HFF-Myc (cell line): ENCODE results near the gene CTXND1.

Source experiments
- DNase-seq: peaks from one replicate; pipeline ENCODE4 v3.0.0-alpha.2; 2011; ENCODE audit warnings: low read depth; ENCODE audit errors: extremely low read depth
- H3K4me3 ChIP-seq: replicated peaks from 2 replicates; pipeline ENCODE4 v1.5.1; 2011; ENCODE audit warnings: low read depth, mild to moderate bottlenecking, control low read depth, low read length
- TF ChIP-seq, protein P1 (sequence below): IDR thresholded peaks from 2 replicates; pipeline ENCODE4 v1.5.1; 2012; ENCODE audit warnings: mild to moderate bottlenecking, low read depth, low read length, control low read depth; ENCODE audit errors: missing control alignments

The CTXND1 gene

GRCh38 chr15:80270472-80270871 is 18.5 kb upstream of the CTXND1 start:
- DNase-seq, result no peak
- TF ChIP-seq, protein P1, sequence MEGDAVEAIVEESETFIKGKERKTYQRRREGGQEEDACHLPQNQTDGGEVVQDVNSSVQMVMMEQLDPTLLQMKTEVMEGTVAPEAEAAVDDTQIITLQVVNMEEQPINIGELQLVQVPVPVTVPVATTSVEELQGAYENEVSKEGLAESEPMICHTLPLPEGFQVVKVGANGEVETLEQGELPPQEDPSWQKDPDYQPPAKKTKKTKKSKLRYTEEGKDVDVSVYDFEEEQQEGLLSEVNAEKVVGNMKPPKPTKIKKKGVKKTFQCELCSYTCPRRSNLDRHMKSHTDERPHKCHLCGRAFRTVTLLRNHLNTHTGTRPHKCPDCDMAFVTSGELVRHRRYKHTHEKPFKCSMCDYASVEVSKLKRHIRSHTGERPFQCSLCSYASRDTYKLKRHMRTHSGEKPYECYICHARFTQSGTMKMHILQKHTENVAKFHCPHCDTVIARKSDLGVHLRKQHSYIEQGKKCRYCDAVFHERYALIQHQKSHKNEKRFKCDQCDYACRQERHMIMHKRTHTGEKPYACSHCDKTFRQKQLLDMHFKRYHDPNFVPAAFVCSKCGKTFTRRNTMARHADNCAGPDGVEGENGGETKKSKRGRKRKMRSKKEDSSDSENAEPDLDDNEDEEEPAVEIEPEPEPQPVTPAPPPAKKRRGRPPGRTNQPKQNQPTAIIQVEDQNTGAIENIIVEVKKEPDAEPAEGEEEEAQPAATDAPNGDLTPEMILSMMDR, result no peak
- no peak overlapping the region for H3K4me3 ChIP-seq

- TF ChIP-seq, protein P1, result no peak
- no peak for DNase-seq
- H3K4me3 ChIP-seq, result no peak overlapping the region
Measured at GRCh38 chr15:80268101-80268500, 16.1 kb upstream of the CTXND1 start.

- no peak for DNase-seq
- H3K4me3 ChIP-seq, result no peak overlapping the region
- TF ChIP-seq, protein P1, result no peak
Measured at GRCh38 chr15:80267658-80268057, 15.6 kb upstream of the CTXND1 start.

- TF ChIP-seq, protein P1, result no peak
- no peak overlapping the region for H3K4me3 ChIP-seq
- DNase-seq, result no peak
Measured at GRCh38 chr15:80266745-80267144, 14.7 kb upstream of the CTXND1 start.

GRCh38 chr15:80266113-80266512 is 14.1 kb upstream of the CTXND1 start:
- H3K4me3 ChIP-seq, result no peak overlapping the region
- no peak for DNase-seq
- TF ChIP-seq, protein P1, result no peak

- DNase-seq, result no peak
- TF ChIP-seq, protein P1, result no peak
- no peak overlapping the region for H3K4me3 ChIP-seq
Measured at GRCh38 chr15:80265021-80265420, 13.0 kb upstream of the CTXND1 start.

DNA sequence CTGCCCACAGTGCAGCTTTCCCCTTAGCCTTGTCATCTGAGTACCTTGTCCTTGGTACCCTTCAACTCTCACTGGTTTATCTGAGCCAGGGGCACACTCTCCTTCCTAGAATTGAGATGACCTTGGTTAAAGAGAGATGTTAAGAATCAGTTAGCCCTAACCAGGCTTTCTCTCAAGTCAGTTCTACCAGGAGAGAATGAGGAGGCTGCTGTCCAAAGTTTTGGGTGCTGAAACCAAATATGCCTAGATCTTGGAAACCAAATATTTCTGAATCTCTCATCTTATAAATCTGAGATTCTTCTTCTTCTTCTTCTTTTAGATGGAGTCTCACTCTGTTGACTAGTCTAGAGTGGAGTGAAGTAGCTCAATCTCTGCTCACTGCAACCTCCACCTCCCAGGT is 12.0 kb upstream of the CTXND1 start:
- no peak overlapping the region for H3K4me3 ChIP-seq
- DNase-seq, result no peak
- TF ChIP-seq, protein P1, result no peak
